ENCODE results near the gene DNAAF9.

DNA sequence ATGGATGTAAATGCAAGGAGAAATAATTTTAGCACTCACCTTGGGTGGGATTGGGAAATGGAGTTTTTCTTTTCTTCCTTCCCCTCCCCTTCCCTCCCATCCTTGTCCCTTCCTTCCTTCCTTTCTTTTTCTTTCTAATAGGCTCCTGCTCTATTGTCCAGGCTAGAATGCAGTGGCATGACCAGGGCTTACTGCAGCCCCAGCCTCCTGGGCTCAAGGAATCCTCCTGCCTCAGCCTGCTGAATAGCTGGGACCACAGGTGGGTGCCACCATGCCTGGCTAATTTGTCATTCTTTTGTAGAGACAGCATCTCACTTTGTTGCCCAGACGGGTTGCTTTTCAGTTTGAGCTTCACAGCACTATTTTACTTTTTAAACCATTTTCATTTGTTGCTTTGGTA lies 41.9 kb upstream of the DNAAF9 start:
- TF ChIP-seq, protein P1, sequence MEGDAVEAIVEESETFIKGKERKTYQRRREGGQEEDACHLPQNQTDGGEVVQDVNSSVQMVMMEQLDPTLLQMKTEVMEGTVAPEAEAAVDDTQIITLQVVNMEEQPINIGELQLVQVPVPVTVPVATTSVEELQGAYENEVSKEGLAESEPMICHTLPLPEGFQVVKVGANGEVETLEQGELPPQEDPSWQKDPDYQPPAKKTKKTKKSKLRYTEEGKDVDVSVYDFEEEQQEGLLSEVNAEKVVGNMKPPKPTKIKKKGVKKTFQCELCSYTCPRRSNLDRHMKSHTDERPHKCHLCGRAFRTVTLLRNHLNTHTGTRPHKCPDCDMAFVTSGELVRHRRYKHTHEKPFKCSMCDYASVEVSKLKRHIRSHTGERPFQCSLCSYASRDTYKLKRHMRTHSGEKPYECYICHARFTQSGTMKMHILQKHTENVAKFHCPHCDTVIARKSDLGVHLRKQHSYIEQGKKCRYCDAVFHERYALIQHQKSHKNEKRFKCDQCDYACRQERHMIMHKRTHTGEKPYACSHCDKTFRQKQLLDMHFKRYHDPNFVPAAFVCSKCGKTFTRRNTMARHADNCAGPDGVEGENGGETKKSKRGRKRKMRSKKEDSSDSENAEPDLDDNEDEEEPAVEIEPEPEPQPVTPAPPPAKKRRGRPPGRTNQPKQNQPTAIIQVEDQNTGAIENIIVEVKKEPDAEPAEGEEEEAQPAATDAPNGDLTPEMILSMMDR (IDR thresholded peaks at IDR 0.05): no peak
- no peak for TF ChIP-seq POLR2A (IDR thresholded peaks at IDR 0.05)

Data from adrenal gland (tissue), 5 donors.